HUES64 (cell line): ENCODE data around the gene XPNPEP2.
A peak's percentile ranks its signal among the peaks of the same experiment; 100 is the strongest.

Source experiments
- H3K27ac ChIP-seq: 2 replicates; pipeline ENCODE4 v1.7.0; 2013; ENCODE audit warnings: low read depth, low read length, inconsistent platforms
- H3K27me3 ChIP-seq: 2 replicates; pipeline ENCODE4 v1.6.1; 2013; ENCODE audit warnings: mild to moderate bottlenecking, low read length; ENCODE audit not compliant: insufficient read depth
- H3K36me3 ChIP-seq: 2 replicates; pipeline ENCODE4 v1.6.1; 2013; ENCODE audit warnings: mild to moderate bottlenecking, low read length; ENCODE audit not compliant: insufficient read depth
- H3K4me1 ChIP-seq: 2 replicates; pipeline ENCODE4 v1.6.1; 2013; ENCODE audit warnings: mild to moderate bottlenecking, low read length, moderate library complexity; ENCODE audit not compliant: insufficient read depth
- H3K4me3 ChIP-seq: 2 replicates; pipeline ENCODE4 v1.5.1; 2013; ENCODE audit warnings: mild to moderate bottlenecking, low read length, moderate library complexity
- H3K9ac ChIP-seq: 2 replicates; pipeline ENCODE4 v1.6.1; 2013; ENCODE audit warnings: mild to moderate bottlenecking, low read depth, low read length
- H3K9me3 ChIP-seq: 2 replicates; pipeline ENCODE4 v1.6.1; 2013; ENCODE audit warnings: low read depth, low read length; ENCODE audit not compliant: insufficient read depth
- WGBS: fragments of 150-250, 120-280 bp; methylation state at CpG from one replicate; pipeline ENCODE4 v1.1.7; 2013; ENCODE audit warnings: missing lambda C conversion rate; 5-methylcytosine and 5-hydroxymethylcytosine counted together

The XPNPEP2 gene

DNA sequence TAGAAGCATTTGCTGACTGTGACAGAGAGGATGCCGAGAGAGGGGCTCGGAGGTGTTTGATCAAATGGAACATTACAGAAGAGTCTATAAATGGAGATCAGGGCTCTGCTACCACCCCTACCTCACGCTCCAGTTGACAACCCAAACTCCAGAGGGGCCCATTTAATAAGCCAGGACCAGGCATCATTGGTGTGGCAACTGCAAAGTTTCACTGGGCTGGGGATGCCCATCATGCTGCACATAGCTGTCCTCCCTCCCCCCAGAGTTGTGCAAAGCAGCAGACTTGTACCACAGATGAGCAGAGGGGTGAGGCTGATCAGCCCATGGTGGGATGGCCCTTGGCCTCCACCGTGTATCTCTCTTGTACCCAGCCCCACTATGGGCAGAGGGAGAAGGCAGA lies 38.2 kb upstream of the XPNPEP2 start:
- no peaks in the 10 kb centered on the region for H3K27me3 ChIP-seq
- peaks cover 18% of the 10 kb centered on the region; the same call in 1 of the 2 replicates for H3K4me1 ChIP-seq
- H3K36me3 ChIP-seq, result no peaks in the 10 kb centered on the region
- H3K27ac ChIP-seq, result no peak overlapping the region
- H3K4me3 ChIP-seq, result no peak overlapping the region
- 93% methylated on average over 3 of the region's 4 CpGs for WGBS
- no peaks in the 10 kb centered on the region for H3K9me3 ChIP-seq
- H3K9ac ChIP-seq, result no peak overlapping the region

GRCh38 chrX:129701624-129702069 lies 37.1 kb upstream of the XPNPEP2 start:
- no peak overlapping the region for H3K9ac ChIP-seq
- H3K27me3 ChIP-seq, result no peaks in the 10 kb centered on the region
- H3K4me3 ChIP-seq, result no peak overlapping the region
- H3K36me3 ChIP-seq, result no peaks in the 10 kb centered on the region
- no peaks in the 10 kb centered on the region for H3K9me3 ChIP-seq
- WGBS, result 93% methylated on average over 8 of the region's 8 CpGs
- peaks cover 9% of the 10 kb centered on the region; the same call in 1 of the 2 replicates for H3K4me1 ChIP-seq
- H3K27ac ChIP-seq, result no peak overlapping the region

DNA sequence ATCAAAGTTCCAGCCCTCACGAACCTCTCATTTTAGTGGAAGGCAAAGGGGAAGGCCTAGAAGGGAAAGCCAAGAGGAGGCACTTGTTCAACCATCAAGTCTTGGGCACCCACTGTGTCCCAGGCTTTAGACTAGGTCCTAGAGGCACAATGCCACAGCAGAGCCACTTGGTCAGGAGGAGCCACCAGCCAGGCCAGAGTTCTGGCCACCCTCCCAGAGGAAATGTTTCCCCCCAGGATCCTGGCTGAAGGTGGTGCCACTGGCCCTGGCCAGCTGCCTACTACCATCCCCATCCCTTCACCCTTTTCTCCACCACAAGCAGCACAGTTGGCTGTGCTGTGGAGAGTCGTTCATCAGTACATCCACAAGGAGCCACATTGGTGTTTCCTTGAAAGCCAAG lies 34.3 kb upstream of the XPNPEP2 start:
- Histone ChIP-seq H3K4me3 (no peak overlapping the region), H3K4me1 (no peaks in the 10 kb centered on the region), H3K9me3 (no peaks in the 10 kb centered on the region), H3K27me3 (no peaks in the 10 kb centered on the region), H3K27ac (no peak overlapping the region), H3K9ac (no peak overlapping the region), H3K36me3 (no peaks in the 10 kb centered on the region)
- 89% methylated on average over 2 of the region's 2 CpGs for WGBS

DNA sequence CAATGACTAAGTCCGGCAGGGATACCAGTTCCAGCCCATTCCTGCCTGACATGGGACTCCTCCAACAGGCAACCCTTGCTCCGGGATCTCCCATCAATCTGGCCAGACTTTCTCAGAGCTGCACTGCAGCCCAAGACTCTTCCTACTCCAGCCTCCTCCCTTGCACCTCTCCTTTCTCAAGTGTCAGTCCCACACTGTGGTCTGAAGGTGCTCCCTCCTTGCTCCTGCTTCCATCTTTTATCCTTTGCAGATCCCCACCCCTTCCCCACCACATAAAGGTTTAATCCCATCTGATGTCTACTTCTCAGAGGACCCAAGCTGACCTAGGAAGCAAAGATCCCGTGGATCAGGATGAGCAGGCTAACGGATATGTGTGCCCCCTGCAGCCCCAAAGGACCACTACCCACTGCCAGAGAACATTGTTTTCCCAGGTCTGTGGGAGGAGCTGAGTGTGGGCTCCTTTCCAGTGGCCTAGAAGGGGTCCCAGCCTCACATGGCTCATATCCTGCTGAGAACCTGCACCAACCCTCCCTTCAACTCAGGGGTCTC lies 33.3 kb upstream of the XPNPEP2 start:
- WGBS, result 87% methylated on average over 4 of the region's 4 CpGs
- Histone ChIP-seq H3K36me3 (no peaks in the 10 kb centered on the region), H3K4me3 (no peak overlapping the region), H3K9me3 (no peaks in the 10 kb centered on the region), H3K9ac (no peak overlapping the region), H3K27me3 (no peaks in the 10 kb centered on the region), H3K27ac (no peak overlapping the region), H3K4me1 (no peaks in the 10 kb centered on the region)

- no peaks in the 10 kb centered on the region for H3K4me1 ChIP-seq
- H3K9ac ChIP-seq, result no peak overlapping the region
- WGBS, result 97% methylated on average over 4 of the region's 4 CpGs
- H3K9me3 ChIP-seq, result no peaks in the 10 kb centered on the region
- no peaks in the 10 kb centered on the region for H3K36me3 ChIP-seq
- H3K4me3 ChIP-seq, result no peak overlapping the region
- no peaks in the 10 kb centered on the region for H3K27me3 ChIP-seq
- no peak overlapping the region for H3K27ac ChIP-seq
Observed at GRCh38 chrX:129705988-129706387, 32.8 kb upstream of the XPNPEP2 start.

DNA sequence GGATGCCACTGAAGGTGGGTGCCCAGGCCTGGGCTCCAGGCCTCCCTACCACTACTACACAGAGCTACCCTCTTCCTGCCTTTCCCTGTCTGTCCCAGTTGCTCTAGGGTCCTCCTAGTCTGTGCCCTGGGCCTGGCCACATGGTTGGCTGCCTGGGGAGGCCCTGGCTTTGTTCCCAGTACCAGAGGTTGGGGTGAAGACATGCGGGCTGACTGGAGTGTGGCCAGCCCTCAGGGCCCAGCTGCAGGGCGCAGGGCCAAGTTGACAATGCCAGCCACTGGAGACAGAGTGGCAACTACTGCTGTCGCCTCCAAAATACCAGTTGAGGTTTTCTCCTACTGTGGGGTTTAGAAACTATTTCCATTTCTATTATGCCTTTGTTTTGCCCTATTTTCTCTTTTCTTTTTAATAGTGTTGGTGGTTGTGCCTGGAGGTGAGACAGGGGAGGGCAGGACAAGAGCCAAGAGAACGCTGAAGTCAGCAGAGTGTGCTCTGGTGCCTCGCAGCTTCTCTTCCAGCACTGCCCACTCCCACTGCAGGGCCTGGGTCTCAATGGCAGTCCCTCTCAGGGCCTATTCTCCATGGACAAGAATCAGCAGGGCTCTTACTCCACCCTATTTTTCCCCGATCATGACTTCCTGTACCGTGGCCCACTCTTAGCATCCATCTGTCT lies 32.2 kb upstream of the XPNPEP2 start:
- no peak overlapping the region for H3K27ac ChIP-seq

DNA sequence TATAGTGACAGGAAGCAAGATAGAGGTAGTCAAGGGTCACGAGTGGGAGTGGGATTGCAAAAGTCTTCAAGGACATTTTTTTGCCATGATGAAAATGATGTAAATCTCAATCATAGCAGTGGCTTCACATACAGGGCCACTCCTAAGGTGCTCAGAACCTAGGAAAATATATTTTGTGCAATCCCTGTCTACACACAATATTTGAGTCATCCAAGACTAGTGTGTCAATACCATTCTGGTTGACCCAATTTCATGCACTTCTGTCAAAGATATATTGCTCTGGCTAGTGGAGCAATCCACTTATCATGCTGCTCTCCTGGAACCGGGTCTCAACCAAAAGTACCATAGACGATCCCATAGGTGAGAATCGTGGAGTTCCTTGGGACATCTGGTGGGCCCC lies 24.2 kb upstream of the XPNPEP2 start:
- Histone ChIP-seq H3K27ac (no peak overlapping the region), H3K9ac (no peak overlapping the region), H3K4me1 (peaks cover 6% of the 10 kb centered on the region; the same call in 1 of the 2 replicates), H3K36me3 (no peaks in the 10 kb centered on the region), H3K4me3 (no peak overlapping the region), H3K9me3 (no peaks in the 10 kb centered on the region), H3K27me3 (no peaks in the 10 kb centered on the region)
- WGBS, result 95% methylated on average over 4 of the region's 4 CpGs

More for the DNA sequence above, 32.2 kb upstream of the XPNPEP2 start:
- H3K27me3 ChIP-seq, result no peaks in the 10 kb centered on the region
- WGBS, result 87% methylated on average over 6 of the region's 7 CpGs
- H3K9me3 ChIP-seq, result no peaks in the 10 kb centered on the region
- no peaks in the 10 kb centered on the region for H3K36me3 ChIP-seq
- no peak overlapping the region for H3K9ac ChIP-seq
- no peak overlapping the region for H3K4me3 ChIP-seq
- H3K4me1 ChIP-seq, result no peaks in the 10 kb centered on the region

DNA sequence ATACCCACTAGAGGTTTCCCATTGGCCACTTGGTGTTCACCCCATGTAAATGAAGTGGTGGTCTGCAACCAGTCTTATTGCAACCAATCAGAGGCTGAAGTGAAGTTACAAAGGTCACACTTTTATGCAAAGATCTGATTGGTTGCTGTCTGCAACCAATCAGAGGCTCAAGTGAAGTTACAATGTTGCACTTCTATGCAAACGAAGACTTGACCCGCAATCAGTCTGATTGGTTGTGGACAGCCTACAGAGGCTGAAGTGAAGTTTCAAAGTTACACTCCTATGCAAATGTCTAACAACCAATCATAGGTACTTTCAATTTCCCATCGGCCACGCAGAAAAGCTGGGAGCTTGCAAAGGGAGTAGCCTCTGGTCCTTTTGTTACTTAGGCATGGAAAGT lies 22.3 kb upstream of the XPNPEP2 start:
- Histone ChIP-seq H3K9me3 (no peaks in the 10 kb centered on the region), H3K27ac (no peak overlapping the region), H3K9ac (no peak overlapping the region), H3K36me3 (no peaks in the 10 kb centered on the region), H3K4me1 (peaks cover 10% of the 10 kb centered on the region; the same call in 1 of the 2 replicates), H3K27me3 (no peaks in the 10 kb centered on the region), H3K4me3 (no peak overlapping the region)
- 98% methylated on average over 2 of the region's 4 CpGs for WGBS

GRCh38 chrX:129717892-129718291 lies 20.9 kb upstream of the XPNPEP2 start:
- no peak overlapping the region for H3K4me3 ChIP-seq
- WGBS, result 43% methylated on average over 5 of the region's 5 CpGs
- H3K27me3 ChIP-seq, result no peaks in the 10 kb centered on the region
- peaks cover 19% of the 10 kb centered on the region; the same call in 1 of the 2 replicates for H3K4me1 ChIP-seq
- H3K36me3 ChIP-seq, result no peaks in the 10 kb centered on the region
- peak overlapping the region; percentile 47; the same call in 1 of the 2 replicates for H3K27ac ChIP-seq
- H3K9ac ChIP-seq, result no peak overlapping the region
- no peaks in the 10 kb centered on the region for H3K9me3 ChIP-seq

- H3K27me3 ChIP-seq, result no peaks in the 10 kb centered on the region
- no peaks in the 10 kb centered on the region for H3K36me3 ChIP-seq
- H3K9ac ChIP-seq, result no peak overlapping the region
- H3K9me3 ChIP-seq, result no peaks in the 10 kb centered on the region
- peaks cover 19% of the 10 kb centered on the region; the same call in 1 of the 2 replicates for H3K4me1 ChIP-seq
- no peak overlapping the region for H3K27ac ChIP-seq
- H3K4me3 ChIP-seq, result no peak overlapping the region
- 75% methylated on average over 5 of the region's 5 CpGs for WGBS
Observed at GRCh38 chrX:129718676-129719075, 20.1 kb upstream of the XPNPEP2 start.

GRCh38 chrX:129719268-129719667 lies 19.5 kb upstream of the XPNPEP2 start:
- H3K27ac ChIP-seq, result no peak overlapping the region
- no peaks in the 10 kb centered on the region for H3K9me3 ChIP-seq
- WGBS, result 94% methylated on average over 2 of the region's 2 CpGs
- H3K36me3 ChIP-seq, result no peaks in the 10 kb centered on the region
- H3K9ac ChIP-seq, result no peak overlapping the region
- no peaks in the 10 kb centered on the region for H3K27me3 ChIP-seq
- H3K4me3 ChIP-seq, result no peak overlapping the region
- peaks cover 19% of the 10 kb centered on the region; the same call in 1 of the 2 replicates for H3K4me1 ChIP-seq
